Measurements from ENCODE around the gene ASAP2.

The ASAP2 gene

DNA sequence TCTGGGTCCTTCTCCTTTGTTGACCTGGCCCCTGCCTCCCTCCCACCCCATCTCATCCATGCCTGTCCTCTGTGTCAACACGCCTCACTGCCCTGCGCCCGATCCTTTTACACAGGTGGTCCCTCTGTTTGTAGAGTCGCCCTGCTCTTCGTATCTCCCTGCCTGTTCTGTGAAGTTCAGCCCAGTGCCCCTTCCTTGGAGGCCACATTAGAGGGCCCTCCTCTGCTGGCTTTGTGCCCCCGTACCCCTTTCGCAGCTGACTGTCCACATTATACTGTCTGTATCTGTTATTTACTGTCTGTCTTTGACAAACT, 25.5 kb downstream of the ASAP2 start:
- no peak for DNase-seq

DNA sequence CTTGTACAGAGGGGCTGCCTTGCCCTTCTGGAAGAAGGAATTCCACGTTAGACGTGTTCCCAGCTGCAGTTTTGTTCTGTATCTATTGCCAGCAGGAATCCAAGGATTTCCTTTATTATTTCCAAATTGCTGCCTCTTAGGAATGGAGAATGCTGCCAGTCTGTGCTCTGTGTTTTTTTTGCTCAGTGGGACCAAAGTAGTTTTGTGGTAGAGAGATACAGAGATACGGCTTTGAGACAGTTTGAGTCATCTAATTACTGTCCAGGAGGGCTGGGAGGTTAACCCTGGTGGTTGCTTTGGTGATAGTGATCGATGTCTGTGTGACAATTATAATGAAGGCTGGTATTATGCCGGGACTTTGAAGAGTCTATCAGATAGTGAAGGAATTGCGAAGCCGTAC, 26.3 kb downstream of the ASAP2 start:
- no peak for DNase-seq

DNA sequence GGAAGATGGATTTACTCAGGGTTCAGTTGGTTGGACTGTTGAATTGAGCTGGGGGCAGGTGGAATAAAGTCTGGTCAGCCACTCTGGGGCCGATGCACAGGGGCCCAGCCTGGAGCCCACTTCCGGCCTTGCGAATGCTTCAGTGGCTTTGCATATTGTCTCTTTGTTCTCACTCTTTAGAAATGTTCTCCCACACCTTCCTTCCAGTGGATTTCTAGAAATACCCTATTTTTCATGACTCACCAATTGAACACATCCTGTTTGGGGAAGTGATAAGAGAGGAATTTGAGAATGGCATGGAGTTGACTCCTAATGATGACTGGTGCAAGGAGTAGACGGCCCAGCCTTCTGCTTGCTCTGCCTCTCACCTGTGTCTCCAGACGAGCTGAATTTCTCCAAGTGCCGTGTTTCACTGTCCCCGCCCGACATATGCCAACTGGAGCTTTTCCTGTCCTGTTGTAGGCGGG, 28.1 kb downstream of the ASAP2 start:
- DNase-seq = no peak

DNA sequence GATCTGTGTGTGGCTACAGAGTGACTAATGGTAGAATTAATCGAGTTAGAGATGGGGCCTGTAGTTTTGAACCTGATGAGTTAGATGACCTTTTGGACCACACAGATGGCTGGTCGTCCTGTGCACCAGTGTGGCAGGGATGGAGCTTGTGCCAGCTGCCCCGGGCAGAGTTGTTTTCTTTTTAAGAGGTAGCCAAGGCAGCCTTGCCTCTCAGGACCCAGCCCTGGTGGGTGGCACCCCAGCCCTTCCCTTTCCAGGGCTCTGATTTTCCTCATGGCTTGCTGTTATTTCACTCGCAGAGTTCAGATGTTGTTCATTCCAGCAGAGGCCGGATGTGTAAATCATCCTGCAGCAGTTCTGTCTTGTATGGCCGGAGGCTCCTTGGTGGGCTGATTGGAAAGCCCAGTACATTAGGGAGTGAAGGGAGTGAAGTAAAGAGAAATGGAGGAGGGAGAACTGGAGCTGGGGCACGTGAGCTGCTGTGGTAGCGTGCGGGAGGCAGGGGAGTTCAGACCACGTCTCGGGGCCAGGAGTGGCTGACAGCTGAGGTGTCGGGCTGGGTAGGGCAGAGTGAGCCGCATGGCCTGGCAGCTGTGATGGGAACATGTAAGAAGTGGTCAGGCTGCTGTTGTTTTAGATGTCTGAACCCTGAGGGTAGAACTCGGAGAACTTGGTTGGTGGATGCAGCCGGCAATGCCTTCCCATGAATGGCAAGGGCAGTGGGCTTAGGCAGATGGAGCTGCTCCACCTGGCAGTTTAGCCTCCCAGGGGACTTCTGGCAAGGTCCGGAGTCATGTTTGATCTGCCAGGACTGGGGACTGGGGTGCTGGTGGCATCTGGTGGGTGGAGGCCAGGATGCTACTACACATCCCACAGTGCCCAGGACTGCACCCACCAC, 28.8 kb downstream of the ASAP2 start:
- DNase-seq = no peak

DNA sequence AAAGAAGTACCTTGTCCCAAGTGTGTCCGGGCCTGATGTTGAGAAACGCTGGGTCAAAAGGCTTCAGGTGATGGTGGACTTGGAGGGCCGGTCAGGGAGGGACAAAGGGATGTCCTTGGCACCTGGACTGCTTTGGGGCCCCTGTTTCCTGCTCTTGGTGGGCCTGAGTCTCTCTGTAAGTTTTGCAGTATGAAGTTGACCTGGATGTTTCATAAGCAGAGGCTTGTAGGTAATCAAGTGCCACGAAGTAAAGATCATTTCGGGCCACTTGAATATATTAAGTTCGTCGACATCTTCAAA, 29.4 kb downstream of the ASAP2 start:
- DNase-seq = no peak

DNA sequence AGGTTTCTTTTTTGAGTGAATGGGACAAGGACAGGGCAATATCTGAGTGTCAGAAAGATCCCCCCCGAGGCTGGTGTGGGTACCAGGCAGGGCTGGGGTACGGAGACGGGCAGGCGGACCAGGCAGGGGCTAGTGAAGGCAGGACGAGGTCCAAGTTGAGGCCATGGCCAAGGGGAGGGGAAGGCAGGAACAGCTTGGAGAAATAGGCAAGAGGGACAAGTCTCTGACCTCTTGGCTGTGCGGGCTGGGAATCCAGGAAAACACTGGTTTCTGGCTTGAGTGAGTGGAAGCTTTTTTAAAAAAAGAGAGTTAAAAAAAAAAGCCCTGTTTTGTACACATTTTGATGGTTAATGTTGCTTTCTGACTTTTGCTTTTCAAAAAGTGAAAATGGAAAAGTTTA, 30.3 kb downstream of the ASAP2 start:
- DNase-seq = no peak

DNA sequence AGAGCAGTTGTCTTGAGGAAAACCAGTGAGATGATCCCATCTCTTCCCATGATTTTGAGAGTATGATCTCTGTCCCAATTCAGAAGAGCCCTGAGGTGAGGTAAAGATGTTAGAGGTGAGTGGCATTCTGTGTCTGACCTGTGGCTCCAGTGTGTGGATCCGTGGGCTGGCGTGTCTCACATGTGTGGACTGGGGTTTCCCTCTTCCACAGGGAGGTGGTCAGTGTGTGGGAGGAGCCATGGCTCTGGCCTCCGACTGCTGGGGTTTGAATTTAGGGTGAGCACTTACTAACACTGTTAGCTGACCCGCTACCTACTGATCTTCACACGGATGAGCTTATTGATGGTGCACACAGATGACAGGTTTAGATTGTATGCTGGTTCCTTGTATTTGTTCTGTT, 31.2 kb downstream of the ASAP2 start:
- no peak for DNase-seq

DNA sequence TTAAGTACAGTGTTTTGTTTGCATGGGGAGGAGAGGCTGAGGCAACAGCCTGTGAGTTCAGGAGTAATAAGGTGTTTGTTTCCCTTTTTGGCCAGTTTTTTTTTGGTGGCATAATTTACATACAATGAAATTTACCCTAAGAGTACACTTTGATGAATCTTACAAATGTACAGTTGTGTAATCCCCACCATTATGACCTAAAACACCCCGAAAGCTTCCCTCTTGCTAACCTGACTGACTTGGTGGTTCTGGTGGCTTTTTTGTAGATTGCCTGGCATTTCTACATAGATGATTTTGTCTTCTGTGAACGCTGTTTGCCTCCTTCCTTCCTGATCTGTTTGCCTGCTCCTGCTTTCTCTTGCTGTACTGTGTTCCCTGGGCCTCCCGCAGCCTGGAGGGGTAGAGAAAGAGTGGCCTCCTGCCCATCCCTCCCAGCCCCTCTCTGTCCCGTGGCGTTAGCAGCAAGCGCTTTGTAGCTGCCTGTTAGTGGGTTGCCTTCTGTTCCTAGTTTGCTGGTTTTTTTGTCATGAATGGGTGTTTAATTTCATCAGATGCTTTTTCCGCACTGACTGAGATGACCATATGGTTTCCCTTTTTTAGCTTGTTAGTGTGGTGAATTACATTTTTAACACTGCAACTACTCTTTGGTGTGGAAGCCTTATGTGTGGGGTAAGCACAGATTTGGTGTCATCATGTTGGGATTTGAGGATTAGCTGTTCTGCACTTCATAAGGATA, 32.1 kb downstream of the ASAP2 start:
- no peak for DNase-seq

DNA sequence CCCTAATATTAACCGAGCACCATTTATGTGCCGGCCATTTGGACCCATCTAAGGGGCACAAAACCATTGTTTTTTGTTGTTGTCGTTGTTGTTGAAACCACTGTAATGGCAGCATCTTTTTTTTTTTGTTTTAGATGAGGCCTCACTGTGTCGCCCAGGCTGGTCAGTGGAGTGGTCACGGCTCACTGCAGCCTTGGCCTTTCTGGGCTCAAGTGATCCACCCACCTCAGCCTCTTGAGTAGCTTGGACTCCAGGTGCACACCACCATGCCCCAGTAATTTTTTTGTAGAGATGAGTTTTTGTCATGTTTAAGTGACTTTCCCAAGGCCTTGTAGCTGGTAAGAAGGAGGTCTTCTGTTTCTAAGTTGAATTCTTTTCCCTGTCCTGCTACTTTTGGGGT, 33.0 kb downstream of the ASAP2 start:
- no peak for DNase-seq

DNA sequence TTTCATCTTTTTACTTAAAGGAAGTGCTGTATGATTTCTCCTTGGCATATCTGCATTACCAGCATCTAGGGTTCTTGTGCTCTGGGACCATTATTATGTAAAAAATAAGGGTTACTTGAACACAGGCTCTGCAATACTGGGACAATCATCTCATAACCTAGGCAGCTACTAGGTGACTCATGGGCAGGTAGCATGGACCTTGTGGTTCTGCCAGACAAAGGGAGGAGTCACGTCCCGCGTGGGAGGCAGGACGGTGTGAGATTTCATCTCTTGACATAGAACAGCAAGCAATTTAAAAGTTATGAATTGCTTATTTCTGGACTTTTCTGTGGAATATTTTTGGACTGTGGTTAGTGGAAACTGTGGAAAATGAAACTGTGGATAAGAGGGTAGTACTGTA, 34.1 kb downstream of the ASAP2 start:
- DNase-seq = no peak

DNA sequence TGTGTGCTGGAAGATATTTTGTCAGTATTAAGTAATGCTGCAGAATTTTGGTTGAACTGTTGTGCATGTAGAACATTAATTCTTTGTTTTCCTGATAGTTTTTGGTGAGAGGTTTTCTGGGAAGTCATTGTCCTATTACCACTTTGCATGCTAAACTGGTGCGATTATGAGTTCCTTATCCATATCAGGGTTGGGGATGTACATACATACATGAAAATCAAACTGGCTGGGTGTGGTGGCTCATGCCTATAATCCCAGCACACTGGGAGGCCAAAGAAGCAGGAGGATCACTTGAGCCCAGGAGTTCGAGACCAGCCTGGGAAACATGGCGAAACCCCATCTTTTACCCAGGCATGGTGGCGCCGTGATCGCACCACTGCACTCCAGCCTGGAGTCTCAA, 34.6 kb downstream of the ASAP2 start:
- DNase-seq = no peak

DNA sequence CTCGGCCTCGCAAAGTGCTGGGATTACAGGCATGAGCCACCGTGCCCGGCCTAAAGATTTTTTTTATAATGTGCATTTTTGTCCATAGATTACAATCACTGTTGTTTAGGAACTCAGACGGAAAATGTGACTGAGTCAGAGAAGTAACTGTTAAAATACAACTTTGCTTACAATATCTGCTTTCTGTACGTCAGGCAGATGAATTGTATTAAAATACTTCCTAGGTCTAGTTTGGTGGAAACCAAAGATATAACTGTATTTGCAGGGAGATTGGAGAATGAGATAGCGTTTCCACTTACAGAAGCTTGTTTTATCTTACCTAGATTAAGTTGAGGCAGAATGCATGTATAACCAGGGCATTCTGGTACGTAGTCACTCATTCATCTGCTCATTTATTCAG, 36.7 kb downstream of the ASAP2 start:
- no peak for DNase-seq

DNA sequence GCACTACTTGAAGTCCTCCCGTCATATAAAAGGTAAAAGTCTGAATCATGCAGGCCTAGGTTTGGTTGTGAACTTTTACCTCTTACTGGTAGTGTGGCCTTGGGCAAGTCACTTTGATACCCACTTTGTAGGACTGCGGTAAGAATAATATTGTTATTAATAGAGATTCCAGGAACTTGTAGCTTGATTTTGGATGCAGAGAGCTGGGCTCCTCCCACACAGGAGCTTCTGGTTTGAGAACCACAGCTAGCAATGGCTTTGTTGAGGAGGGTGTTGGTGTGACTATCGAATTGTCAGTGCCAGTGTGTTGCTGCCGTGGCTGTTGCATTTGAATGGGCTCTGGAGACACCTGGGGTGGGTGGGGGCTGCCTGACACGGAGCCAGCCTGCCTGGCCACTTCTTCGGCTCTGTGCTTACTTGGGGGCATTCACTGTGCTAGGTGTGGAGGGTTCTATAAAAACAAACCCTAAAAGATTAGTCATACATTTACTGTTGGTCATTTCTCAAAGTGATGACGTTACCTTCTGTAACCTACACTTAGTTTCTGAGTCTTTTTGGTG, 38.5 kb downstream of the ASAP2 start:
- DNase-seq = no peak

DNA sequence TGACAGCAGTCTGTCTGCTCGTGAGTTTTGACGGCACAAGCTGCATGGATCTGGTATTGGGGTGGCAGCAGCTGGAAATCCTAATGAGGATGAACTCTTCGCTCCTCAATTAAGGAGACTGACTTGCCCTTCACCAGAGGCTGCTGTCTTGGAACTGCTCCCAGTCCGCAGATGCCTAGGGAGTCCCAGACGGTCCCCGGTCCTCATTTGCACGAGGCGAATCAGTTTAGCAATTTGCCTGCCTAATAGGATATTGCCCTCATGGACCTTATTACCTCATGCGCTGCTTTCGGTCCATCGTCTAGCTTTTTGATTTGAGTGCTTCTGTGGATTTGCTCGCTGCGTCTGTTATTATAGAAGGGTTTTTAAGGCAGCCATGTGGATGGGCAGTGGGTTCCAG, 40.6 kb downstream of the ASAP2 start:
- no peak for DNase-seq

DNA sequence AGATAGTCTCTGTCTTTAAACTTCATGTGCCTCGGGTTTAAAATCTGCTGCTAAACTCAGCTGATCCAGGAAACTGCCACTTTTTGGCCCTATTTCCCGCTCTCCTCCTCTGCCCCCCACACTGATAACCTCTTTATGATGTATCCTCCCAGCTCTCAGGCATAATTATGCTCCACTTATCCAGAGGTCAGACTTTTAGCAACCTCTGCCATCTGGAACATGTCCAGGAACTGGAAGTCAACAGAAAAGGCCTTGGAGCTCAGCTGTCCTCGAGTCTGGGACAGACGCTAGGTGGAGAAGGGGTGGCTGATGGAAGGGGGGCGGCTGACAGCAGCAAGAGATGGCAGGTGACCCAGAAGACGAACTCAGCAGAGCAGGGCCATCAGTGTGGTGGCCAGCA, 41.2 kb downstream of the ASAP2 start:
- peak; percentile 38 for DNase-seq

DNA sequence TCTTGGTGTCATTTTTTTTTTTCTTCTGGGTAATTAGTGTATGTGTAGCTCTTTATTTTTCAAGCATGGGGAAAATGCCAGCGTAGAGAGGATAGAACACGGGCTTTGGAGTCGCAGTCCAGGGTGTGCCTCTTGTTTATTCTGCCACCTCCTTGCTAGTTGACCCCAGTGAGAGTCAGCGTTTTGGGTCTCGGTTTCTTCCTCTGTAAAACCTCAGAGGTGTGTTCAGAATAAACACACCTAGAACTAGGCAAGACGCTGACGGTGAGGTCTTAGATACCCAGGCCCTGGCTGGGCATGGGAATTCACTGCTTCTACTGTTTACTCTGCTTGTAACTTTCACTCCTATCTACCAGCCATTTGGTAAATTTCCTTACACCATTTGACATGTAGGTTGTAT, 41.8 kb downstream of the ASAP2 start:
- DNase-seq = no peak

DNA sequence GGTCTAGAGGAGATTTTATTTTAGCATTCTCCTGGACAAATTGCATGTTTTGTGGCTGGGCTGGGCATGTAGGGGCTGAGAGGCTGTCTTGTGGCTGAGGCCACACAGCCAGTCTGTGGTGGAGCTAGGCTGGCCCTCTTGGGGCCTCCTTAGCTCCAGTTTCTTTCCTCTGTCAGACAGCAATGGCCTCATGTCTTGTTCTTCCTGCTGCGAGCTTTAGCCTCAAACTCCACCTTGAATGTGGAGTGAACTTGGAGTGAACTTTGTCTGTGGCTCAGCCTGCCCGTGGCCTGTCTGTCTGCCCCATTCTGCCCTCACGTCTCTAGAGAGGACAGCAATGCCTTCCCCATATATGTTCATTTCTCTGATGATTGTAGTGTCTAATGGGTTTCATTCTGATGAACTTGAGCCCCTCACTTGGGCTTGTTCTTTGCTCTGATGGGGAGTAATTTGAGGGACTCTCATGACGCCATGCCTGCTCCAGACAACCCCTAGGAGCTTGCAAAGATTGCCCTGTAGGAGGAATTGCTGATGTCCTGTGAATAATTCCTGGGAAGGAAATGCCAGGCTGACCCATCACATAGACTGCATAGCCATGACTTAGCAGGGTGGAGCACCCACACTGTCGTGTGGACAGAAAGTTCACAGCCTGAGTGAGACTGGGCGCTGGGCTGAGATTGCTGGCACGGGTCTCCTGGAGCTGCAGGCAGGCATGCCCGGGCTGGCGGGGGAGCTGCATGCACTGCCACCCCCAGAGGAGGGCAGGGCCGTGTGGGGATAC, 42.6 kb downstream of the ASAP2 start:
- DNase-seq = no peak

DNA sequence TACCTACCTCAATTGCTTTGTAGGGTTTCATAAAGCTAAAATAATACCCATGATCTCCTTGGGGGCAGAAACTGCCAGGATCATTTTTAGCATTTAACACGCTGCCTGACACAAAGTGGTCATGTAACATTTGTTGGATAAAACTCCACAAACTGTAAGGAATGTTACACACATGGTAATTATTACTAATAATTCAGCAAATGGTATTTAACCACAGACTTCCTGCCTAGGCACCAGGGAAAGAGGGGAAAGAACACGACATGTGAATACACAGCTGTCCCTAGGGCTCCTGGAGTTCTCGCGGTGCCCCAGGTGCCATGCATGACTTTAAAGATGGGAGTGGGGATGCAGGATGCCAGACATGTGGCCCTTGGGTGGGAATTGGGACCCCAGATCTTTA, 43.5 kb downstream of the ASAP2 start:
- DNase-seq = no peak

DNA sequence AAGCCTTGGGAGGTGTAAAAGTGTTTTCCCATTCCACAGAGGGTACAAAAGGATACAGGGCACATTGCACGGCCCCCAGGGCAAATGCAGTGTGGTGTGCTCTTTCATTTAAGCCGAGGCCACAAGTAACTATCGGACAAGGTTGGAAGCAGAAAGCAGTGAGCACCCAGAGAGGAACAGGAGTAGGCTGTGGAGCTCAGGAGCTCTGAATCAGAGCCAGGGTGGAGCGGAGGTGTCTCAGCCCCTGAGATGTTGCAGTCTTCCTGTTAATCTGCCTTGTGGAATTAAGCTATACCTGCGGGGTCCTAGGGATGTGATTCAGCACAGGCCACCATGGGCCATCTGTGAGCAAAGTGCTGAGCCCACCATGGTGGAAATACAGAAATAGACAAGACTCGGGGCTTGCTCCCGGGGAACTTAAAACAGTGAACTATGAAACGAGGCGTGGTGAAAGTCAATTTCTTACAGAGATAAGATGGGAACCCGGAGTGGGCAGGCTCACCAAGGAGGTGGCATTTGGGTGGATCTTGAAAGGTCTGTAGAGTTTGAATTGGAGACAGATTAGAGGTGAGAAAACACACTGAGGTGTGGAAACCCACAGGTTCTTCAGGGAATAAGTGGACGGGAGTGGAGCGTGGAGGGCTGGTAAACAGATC, 44.0 kb downstream of the ASAP2 start:
- no peak for DNase-seq

DNA sequence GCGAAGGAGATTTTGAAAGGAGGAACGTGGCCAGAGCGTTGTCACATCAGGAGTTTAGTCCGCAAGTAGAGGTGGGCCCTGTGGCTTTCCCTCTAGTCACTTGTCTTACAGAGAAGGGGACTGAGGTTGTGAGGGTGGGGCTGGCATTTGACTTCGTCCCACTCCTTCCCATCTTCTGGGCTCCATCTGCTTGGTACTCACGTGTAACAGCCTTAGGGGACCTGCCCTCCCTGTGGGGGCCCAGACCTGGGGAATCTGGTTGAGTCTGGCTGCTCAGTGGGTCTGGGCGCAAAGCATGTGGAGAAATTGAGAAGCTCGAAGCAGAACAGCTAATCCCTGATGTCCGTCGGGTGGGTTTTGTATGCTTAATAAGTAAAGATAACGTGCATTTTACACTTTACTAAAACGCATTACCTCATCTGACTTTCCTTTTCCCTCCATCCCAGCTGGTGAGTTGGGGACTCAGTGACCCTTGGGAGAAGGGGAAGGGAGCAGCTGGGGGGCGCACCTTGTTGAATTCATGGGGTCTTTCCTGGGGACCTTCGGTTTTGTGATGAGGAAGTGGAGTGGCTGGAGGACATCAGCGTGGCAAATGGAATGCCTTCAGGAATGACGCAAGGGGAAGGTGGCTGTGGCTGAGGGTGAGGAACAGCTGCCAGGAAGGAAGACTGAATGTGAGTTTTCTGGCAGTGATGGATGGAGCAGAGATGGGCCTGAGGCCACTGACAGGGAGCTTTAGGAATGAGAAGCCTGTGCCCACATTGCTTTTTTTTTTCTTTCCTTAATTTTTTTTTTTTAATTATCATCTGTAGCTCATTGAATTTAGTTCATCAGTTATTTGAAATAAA, 44.8 kb downstream of the ASAP2 start:
- DNase-seq = no peak

DNA sequence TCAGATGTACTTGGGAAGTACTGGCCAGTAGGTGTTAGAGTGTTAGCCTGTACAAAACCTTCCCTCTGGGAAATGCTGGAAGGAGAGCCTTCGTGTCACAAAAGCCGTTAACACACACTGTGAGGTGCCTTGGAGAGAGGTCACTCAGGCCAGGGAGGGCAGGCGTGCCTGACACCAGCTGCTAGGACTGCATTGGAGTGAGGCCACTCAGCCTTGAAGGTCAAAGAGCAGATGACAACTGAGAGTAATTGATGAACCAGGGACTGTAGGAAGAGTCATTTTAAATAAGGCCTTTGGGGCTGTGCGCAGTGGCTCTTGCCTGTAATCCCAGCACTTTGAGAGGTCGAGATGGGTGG, 45.4 kb downstream of the ASAP2 start:
- DNase-seq = no peak

DNA sequence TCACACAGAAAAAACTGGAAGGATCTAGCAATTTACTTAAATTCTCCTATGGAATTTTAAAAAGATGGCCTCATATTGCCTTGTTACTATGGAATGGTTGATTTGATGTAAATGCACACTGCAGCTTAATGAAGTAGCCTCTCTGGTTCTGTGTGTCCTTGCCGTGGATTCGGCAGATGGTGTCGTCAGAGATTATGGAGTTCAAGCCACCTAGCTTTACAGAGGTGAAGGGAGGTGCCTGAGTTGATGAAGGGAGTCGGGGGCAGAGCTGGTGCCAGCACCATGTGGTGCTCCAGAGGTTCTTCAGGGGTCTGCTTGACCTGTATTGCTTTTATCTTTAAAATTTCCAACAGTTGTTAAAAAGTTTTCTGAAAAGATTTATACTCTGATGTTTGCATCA, 48.8 kb downstream of the ASAP2 start:
- DNase-seq = no peak

All from DMS79 (cell line).